ENCODE data around the gene ANKRD6. TPM values are rescaled to one million over a fixed set of nuclear protein-coding genes. Genes with fewer than 3 reads are reported as not detected.

ANKRD6 gene
- total and polyA plus RNA-seq, 2 donors (not counting 1 experiment from before 2014, with no cell fraction given) = 3.8 to 10.5 TPM

- POLR2A ChIA-PET = no interaction called here
Observed at GRCh38 chr6:89506716-89507617, 74.0 kb downstream of the ANKRD6 start.

More at GRCh38 chr6:89506716-89507617, 74.0 kb downstream of the ANKRD6 start:
- H3K27ac Mint-ChIP-seq = no peak overlapping the region
- Histone ChIP-seq H3K27me3 (replicated peaks in 1 of 4; ENCODE audit: control extremely low read depth in 1 of 4, control insufficient read depth in 3 of 4, insufficient read depth in 4 of 4, low read length in 3 of 4) (peaks cover 0 to 2% (median 0%) of the 10 kb centered on the region in 4 experiments), H3K27ac (ENCODE audit: low read length in 2 of 2) (no peak overlapping the region), H3K9ac (ENCODE audit: low read length) (no peak overlapping the region), H3K4me2 (replicated peaks; ENCODE audit: low read depth, low read length, poor library complexity, severe bottlenecking) (no peak overlapping the region), H3K79me2 (ENCODE audit: control insufficient read depth, insufficient read depth, low read length) (no peaks in the 10 kb centered on the region), H3K4me3 (ENCODE audit: control extremely low read depth in 1 of 5, extremely low read depth in 1 of 5, insufficient read depth in 1 of 5, low read depth in 2 of 5, low read length in 4 of 5) (no peak overlapping the region), H3K36me3 (replicated peaks in 1 of 2; ENCODE audit: control extremely low read depth in 1 of 2, control insufficient read depth in 1 of 2, extremely low read depth in 1 of 2, insufficient read depth in 2 of 2, low read length in 1 of 2) (no peaks in the 10 kb centered on the region), H2AFZ (ENCODE audit: insufficient read depth, low read depth, low read length, poor library complexity, severe bottlenecking) (no peak overlapping the region), H3K4me1 (ENCODE audit: control insufficient read depth in 2 of 2, insufficient read depth in 2 of 2, low read length in 2 of 2) (no peaks in the 10 kb centered on the region), H3K9me3 (ENCODE audit: control extremely low read depth in 1 of 3, control insufficient read depth in 2 of 3, insufficient read depth in 1 of 3, low read length in 2 of 3) (no peaks in the 10 kb centered on the region), H4K20me1 (ENCODE audit: control insufficient read depth, insufficient read depth, low read length, poor library complexity, severe bottlenecking) (no peaks in the 10 kb centered on the region)
- TF ChIP-seq EZH2 (IDR thresholded peaks at IDR 0.05; ENCODE audit: borderline replicate concordance, insufficient read depth, low read depth, low read length, poor library complexity, severe bottlenecking) = no peak
- TF ChIP-seq CTCF (IDR thresholded peaks at IDR 0.05) = no peak
- no peaks in the 10 kb centered on the region for H3K9me3 Mint-ChIP-seq (ENCODE audit: insufficient read depth)
- H3K4me3 Mint-ChIP-seq = no peak overlapping the region
- H3K4me1 Mint-ChIP-seq = no peaks in the 10 kb centered on the region
- WGBS (ENCODE audit: insufficient coverage) = 91% methylated on average over 1 of the region's 3 CpGs
- ATAC-seq (ENCODE audit: low read depth) = no peak
- DNase-seq = no peak
- CTCF ChIA-PET = no interaction called here
- intact Hi-C loops (cut with micrococcal nuclease) = no loop called here
- peaks cover 4% of the 10 kb centered on the region for H3K27me3 Mint-ChIP-seq

Data from B cell (primary cell).